ENCODE measurements around the gene PARP8.
"Not testable (repeated sequence)": the region's sequence is repeated elsewhere in the genome, so short reads cannot be mapped to it uniquely, and the experiment has no call there.

Gene PARP8, protein sequence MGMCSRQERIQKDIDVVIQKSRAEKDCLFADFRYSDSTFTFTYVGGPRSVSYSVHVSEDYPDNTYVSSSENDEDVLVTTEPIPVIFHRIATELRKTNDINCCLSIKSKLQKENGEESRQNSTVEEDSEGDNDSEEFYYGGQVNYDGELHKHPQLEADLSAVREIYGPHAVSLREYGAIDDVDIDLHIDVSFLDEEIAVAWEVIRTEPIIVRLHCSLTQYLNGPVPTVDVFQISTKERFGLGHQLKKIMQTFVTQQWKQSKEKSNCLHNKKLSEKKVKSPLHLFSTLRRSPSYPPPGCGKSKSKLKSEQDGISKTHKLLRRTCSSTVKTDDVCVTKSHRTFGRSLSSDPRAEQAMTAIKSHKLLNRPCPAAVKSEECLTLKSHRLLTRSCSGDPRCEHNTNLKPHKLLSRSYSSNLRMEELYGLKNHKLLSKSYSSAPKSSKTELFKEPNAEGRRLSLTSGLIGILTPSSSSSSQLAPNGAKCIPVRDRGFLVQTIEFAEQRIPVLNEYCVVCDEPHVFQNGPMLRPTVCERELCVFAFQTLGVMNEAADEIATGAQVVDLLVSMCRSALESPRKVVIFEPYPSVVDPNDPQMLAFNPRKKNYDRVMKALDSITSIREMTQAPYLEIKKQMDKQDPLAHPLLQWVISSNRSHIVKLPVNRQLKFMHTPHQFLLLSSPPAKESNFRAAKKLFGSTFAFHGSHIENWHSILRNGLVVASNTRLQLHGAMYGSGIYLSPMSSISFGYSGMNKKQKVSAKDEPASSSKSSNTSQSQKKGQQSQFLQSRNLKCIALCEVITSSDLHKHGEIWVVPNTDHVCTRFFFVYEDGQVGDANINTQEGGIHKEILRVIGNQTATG

GRCh38 chr5:50666261-50667022 is at the start of gene PARP8:
TSS of gene PARP8 (plus strand) at chr5:50666637. CDS start at chr5:50667096, 459 bp downstream.
- no peaks in the 10 kb centered on the region for H3K27me3 Mint-ChIP-seq
- peak within 1 kb of the TSS; percentile 100 for H3K4me3 Mint-ChIP-seq
- no peaks in the 10 kb centered on the region for H3K9me3 Mint-ChIP-seq
- H3K36me3 Mint-ChIP-seq = peaks cover 1% of the 10 kb centered on the region
- H3K4me1 Mint-ChIP-seq = peaks cover 57% of the 10 kb centered on the region
- peak within 1 kb of the TSS; percentile 95 for H3K27ac Mint-ChIP-seq

DNA sequence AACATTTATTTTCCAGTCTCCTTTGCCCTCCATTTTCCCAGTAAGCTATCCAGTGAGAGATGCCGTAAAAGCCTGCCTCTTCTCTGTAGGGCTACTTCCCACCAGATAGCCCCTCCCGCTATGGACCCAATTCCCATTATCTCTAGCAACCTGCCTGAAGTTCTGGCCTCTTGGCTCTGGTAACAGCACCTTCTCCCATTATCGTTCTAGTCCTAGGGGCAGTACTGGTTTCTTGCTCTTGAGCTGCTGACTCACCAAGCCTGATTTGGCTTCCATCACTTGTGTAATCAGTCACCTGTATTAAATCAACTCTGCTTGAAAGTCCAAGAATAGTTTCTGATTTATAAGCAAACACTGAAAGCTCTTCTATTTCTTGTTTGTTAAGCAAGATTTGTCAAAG is 42.8 kb upstream of the PARP8 start:
- peaks cover 9% of the 10 kb centered on the region for H3K9me3 Mint-ChIP-seq
- H3K27me3 Mint-ChIP-seq = no peaks in the 10 kb centered on the region
- peak overlapping the region; percentile 14 for H3K27ac Mint-ChIP-seq

DNA sequence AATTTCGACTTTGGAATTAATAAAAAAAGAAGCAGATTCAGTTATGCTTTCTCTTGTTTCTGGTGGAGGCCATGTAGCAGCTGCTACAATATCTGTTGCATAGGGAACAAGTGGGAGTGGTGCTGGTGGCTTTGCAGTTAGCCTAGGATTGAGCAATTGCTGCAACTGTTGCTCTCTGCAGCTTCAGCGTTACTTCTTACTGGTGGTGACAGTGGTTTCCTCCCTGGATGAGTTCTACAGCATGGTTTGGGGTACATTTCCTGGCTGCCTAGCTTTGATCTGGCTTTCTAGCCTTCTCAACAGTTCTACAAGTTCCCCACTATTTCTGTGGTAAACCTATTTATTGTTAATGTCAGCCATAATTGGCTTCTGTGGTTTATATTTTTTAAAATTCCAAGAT is 31.6 kb upstream of the PARP8 start:
- Mint-ChIP-seq H3K4me3 (peak overlapping the region; percentile 23), H3K4me1 (peaks cover 80% of the 10 kb centered on the region), H3K27ac (peak overlapping the region; percentile 59)
- not testable (repeated sequence) for H3K36me3 Mint-ChIP-seq, H3K27me3 Mint-ChIP-seq, H3K9me3 Mint-ChIP-seq

More for the DNA sequence above, 42.8 kb upstream of the PARP8 start:
- no peak overlapping the region for H3K4me3 Mint-ChIP-seq
- H3K36me3 Mint-ChIP-seq = peaks cover 4% of the 10 kb centered on the region
- peaks cover 10% of the 10 kb centered on the region for H3K4me1 Mint-ChIP-seq

DNA sequence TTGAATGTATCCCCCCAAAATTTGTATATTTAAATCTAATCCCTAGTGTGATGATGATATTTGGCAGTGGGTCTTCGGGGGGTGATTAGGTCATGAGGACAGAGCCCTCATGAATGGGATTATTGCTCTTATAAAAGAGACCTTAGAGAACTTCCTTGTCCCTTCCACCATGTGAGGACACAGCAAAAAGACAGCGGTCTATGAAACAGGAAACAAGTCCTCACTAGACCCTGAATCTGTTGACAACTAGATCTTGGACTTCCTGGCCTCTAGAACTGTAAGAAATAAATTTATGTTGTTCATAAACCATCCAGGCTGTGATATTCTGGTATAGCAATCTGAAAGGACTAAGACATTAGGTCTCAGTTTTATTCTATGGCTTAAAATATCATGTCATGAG is 28.9 kb upstream of the PARP8 start:
- Mint-ChIP-seq H3K27ac (peak overlapping the region; percentile 7), H3K4me1 (peaks cover 61% of the 10 kb centered on the region)
- H3K4me3 Mint-ChIP-seq, H3K36me3 Mint-ChIP-seq, H3K27me3 Mint-ChIP-seq, H3K9me3 Mint-ChIP-seq: not testable (repeated sequence)

DNA sequence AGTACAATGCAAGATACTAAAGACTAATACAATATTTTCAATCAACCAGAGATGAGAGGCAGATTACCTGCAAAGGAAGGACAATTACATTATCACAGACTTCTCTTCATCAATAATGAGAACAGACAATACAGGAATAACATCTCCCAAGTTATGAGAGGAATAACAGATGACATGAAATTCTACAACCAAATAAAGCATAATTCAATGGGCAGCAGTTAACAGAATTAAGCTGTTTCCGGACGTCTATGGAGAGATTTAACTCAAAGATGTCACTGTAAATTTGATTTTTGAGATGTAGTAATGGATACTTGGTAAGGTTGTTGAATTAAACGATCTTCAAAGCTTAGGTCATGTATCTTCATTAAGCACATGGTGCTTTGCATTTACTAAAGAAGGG is 19.8 kb upstream of the PARP8 start:
- no peak overlapping the region for H3K4me3 Mint-ChIP-seq

DNA sequence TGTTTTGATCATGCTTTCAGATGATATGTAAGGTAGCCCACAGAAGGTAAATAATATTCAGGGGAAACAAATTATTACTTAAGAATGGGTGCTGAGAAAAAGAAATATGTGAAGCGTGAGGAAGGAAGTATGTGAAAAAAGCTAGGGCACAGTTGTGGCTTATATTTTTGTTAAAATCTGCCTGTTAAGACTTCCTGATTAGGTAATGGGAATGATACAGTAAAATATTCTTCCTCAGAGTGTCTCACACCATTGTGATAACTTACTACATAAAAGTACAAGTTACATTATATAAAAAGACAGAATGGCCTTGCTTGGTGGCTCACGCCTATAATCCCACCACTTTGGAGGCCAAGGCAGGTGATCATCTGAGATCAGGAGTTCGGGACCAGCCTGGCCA is 18.7 kb upstream of the PARP8 start:
- H3K4me1 Mint-ChIP-seq = peaks cover 27% of the 10 kb centered on the region
- H3K27ac Mint-ChIP-seq = no peak overlapping the region
- no peaks in the 10 kb centered on the region for H3K27me3 Mint-ChIP-seq
- no peaks in the 10 kb centered on the region for H3K9me3 Mint-ChIP-seq
- no peaks in the 10 kb centered on the region for H3K36me3 Mint-ChIP-seq
- no peak overlapping the region for H3K4me3 Mint-ChIP-seq

More for the DNA sequence above, 19.8 kb upstream of the PARP8 start:
- Mint-ChIP-seq H3K27me3 (no peaks in the 10 kb centered on the region), H3K27ac (no peak overlapping the region), H3K4me1 (peaks cover 30% of the 10 kb centered on the region), H3K9me3 (no peaks in the 10 kb centered on the region), H3K36me3 (no peaks in the 10 kb centered on the region)

DNA sequence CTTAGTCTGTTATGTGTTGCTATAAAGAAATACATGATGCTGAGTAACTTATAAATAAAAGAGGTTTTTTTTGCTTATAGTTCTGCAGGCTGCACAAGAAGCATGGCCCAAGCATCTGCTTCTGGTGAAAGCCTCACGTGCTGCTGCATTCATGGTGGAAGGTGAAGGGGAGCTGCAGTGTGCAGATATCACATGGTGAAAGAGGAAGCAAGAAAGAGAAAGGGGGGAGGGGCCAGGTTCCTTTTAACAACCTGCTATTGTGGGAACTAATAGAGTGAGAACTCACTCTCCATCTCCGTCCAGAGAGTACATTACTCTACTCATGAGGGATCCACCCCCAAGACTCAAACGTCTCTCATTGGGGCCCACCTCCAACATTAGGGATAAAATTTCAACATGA is 12.5 kb upstream of the PARP8 start:
- Mint-ChIP-seq H3K36me3 (no peaks in the 10 kb centered on the region), H3K9me3 (no peaks in the 10 kb centered on the region), H3K27ac (no peak overlapping the region), H3K27me3 (no peaks in the 10 kb centered on the region), H3K4me1 (peaks cover 22% of the 10 kb centered on the region), H3K4me3 (no peak overlapping the region)

DNA sequence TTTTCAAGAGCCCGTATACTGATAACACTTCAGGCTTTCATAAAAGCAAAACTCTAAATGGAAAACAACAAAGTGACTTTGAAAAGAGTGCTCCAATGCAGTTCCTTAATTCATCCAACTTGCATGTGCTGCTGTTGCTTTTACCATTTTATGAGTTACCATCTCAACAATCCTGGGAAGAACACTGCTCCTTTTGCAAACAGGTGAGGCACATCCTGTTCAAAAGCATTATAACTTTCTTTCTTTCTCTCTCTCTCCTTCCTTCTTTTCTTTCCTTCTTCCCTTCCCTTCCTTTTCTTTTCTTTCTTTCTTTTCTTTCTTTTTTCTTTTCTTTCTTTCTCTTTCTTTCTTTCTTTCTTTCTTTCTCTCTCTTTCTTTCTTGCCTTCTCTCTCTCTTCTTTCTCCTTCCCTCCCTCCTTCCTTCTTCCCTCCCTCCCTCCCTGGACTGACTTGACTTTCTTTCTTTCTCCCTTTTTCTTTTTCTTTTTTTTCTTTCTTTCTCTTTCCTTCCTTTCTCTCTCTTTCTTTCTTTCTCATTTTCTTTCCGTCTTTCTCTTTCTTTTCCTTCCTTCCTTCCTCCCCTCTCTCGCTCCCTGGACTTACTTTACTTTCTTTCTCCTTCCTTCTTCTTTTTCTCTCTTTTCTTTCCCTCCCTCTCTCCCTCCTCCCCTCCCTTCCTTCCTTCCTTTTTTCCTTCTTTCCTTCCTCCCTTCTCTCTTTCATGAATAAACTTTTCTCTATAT is 11.2 kb upstream of the PARP8 start:
- no peaks in the 10 kb centered on the region for H3K27me3 Mint-ChIP-seq
- no peaks in the 10 kb centered on the region for H3K36me3 Mint-ChIP-seq
- H3K4me3 Mint-ChIP-seq = no peak overlapping the region
- H3K4me1 Mint-ChIP-seq = peaks cover 22% of the 10 kb centered on the region
- no peak overlapping the region for H3K27ac Mint-ChIP-seq
- H3K9me3 Mint-ChIP-seq = no peaks in the 10 kb centered on the region

GRCh38 chr5:50655810-50656205 is 10.6 kb upstream of the PARP8 start:
- H3K27me3 Mint-ChIP-seq = no peaks in the 10 kb centered on the region
- no peak overlapping the region for H3K4me3 Mint-ChIP-seq
- no peak overlapping the region for H3K27ac Mint-ChIP-seq
- no peaks in the 10 kb centered on the region for H3K9me3 Mint-ChIP-seq
- no peaks in the 10 kb centered on the region for H3K36me3 Mint-ChIP-seq
- peaks cover 22% of the 10 kb centered on the region for H3K4me1 Mint-ChIP-seq

GRCh38 chr5:50657044-50657443 is 9.4 kb upstream of the PARP8 start:
- Mint-ChIP-seq H3K36me3 (no peaks in the 10 kb centered on the region), H3K27ac (no peak overlapping the region)

GRCh38 chr5:50658246-50658645 is 8.2 kb upstream of the PARP8 start:
- Mint-ChIP-seq H3K36me3 (no peaks in the 10 kb centered on the region), H3K9me3 (no peaks in the 10 kb centered on the region), H3K4me1 (peaks cover 22% of the 10 kb centered on the region), H3K4me3 (no peak overlapping the region), H3K27me3 (no peaks in the 10 kb centered on the region), H3K27ac (no peak overlapping the region)

More at GRCh38 chr5:50657044-50657443, 9.4 kb upstream of the PARP8 start:
- H3K9me3 Mint-ChIP-seq = no peaks in the 10 kb centered on the region
- H3K4me3 Mint-ChIP-seq = no peak overlapping the region
- H3K27me3 Mint-ChIP-seq = no peaks in the 10 kb centered on the region
- H3K4me1 Mint-ChIP-seq = peaks cover 22% of the 10 kb centered on the region

- H3K27ac Mint-ChIP-seq = no peak overlapping the region
- no peaks in the 10 kb centered on the region for H3K36me3 Mint-ChIP-seq
- H3K4me3 Mint-ChIP-seq = no peak overlapping the region
- no peaks in the 10 kb centered on the region for H3K27me3 Mint-ChIP-seq
- no peaks in the 10 kb centered on the region for H3K9me3 Mint-ChIP-seq
- H3K4me1 Mint-ChIP-seq = peaks cover 32% of the 10 kb centered on the region
Measured at GRCh38 chr5:50663636-50664035, 2.8 kb upstream of the PARP8 start.

DNA sequence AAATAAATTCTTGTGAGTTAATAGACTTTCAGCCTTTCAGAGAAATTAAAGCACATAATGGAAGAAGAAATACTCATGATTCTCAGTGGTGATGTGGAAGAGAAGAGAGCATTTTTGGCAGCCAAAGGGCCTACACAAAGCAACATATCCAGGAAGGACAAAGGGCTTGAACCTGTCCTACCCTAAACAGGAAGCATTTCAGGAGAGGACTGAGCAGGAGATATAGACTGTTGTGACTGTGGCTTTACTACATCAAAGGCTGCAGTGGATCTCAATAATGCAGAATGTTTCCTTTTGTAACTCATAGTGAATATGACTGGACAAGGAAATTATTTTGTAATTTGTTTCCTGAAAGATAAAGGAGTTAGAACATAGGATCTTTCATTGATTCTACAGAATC is 1.3 kb upstream of the PARP8 start:
- peaks cover 47% of the 10 kb centered on the region for H3K4me1 Mint-ChIP-seq
- no peaks in the 10 kb centered on the region for H3K9me3 Mint-ChIP-seq
- H3K36me3 Mint-ChIP-seq = peaks cover 1% of the 10 kb centered on the region
- H3K27me3 Mint-ChIP-seq = no peaks in the 10 kb centered on the region
- peak overlapping the region; percentile 92 for H3K4me3 Mint-ChIP-seq
- peak overlapping the region; percentile 94 for H3K27ac Mint-ChIP-seq

- peaks cover 52% of the 10 kb centered on the region for H3K4me1 Mint-ChIP-seq
- not testable (repeated sequence) for H3K36me3 Mint-ChIP-seq, H3K27me3 Mint-ChIP-seq, H3K9me3 Mint-ChIP-seq
- H3K27ac Mint-ChIP-seq = peak overlapping the region; percentile 94
- peak overlapping the region; percentile 92 for H3K4me3 Mint-ChIP-seq
Measured at GRCh38 chr5:50665761-50666202, 655 bp upstream of the PARP8 start.

All from activated naive CD4-positive, alpha-beta T cell treated with anti-CD3 and anti-CD28 coated beads, Interleukin-2, amount 50 U/mL, for 24 hours (primary cell).